ENCODE data around the gene ATG14.

Gene ATG14

GRCh38 chr14:55328317-55328716, 83.3 kb downstream of the ATG14 start:
- no peaks in the 10 kb centered on the region for H3F3A ChIP-seq (ENCODE audit: low read depth)
- H3K9me3 ChIP-seq (ENCODE audit: insufficient read depth, low read depth, low read length), result no peaks in the 10 kb centered on the region
- no peak overlapping the region for H2AFZ ChIP-seq (ENCODE audit: low read length)
- H4K20me1 ChIP-seq (ENCODE audit: insufficient read depth, low read length, poor library complexity, severe bottlenecking), result peaks cover 65% of the 10 kb centered on the region
- H3K9ac ChIP-seq (ENCODE audit: low read depth, low read length, poor library complexity, severe bottlenecking), result no peak overlapping the region
- peaks cover 91% of the 10 kb centered on the region for H3K79me2 ChIP-seq (ENCODE audit: insufficient read depth, low read length)
- H3K4me3 ChIP-seq (ENCODE audit: low read length, poor library complexity, severe bottlenecking), result no peak overlapping the region
- no peaks in the 10 kb centered on the region for H3K27me3 ChIP-seq (ENCODE audit: insufficient read depth, low read length, poor library complexity, severe bottlenecking)
- H3K9me2 ChIP-seq (replicated peaks; ENCODE audit: low read depth, low read length), result no peaks in the 10 kb centered on the region
- no peak overlapping the region for H3K4me2 ChIP-seq (ENCODE audit: low read depth, low read length, poor library complexity, severe bottlenecking)
- TF ChIP-seq CTCF (conservative IDR thresholded peaks at IDR 0.05; ENCODE audit: low read length), result no peak
- peaks cover 5% of the 10 kb centered on the region for H3K36me3 ChIP-seq (ENCODE audit: insufficient read depth, low read length)
- H3K4me1 ChIP-seq (ENCODE audit: insufficient read depth, low read length, poor library complexity, severe bottlenecking), result peaks cover 18% of the 10 kb centered on the region

GRCh38 chr14:55327179-55327578, 84.5 kb downstream of the ATG14 start:
- Histone ChIP-seq H3K79me2 (ENCODE audit: insufficient read depth, low read length) (peaks cover 88% of the 10 kb centered on the region), H3K9me3 (ENCODE audit: insufficient read depth, low read depth, low read length) (no peaks in the 10 kb centered on the region), H2AFZ (ENCODE audit: low read length) (no peak overlapping the region), H3K4me2 (ENCODE audit: low read depth, low read length, poor library complexity, severe bottlenecking) (no peak overlapping the region), H3K27me3 (ENCODE audit: insufficient read depth, low read length, poor library complexity, severe bottlenecking) (no peaks in the 10 kb centered on the region), H3K36me3 (ENCODE audit: insufficient read depth, low read length) (peaks cover 5% of the 10 kb centered on the region), H3K9ac (ENCODE audit: low read depth, low read length, poor library complexity, severe bottlenecking) (no peak overlapping the region), H3K4me1 (ENCODE audit: insufficient read depth, low read length, poor library complexity, severe bottlenecking) (peaks cover 7% of the 10 kb centered on the region), H3F3A (ENCODE audit: low read depth) (no peaks in the 10 kb centered on the region), H4K20me1 (ENCODE audit: insufficient read depth, low read length, poor library complexity, severe bottlenecking) (peaks cover 53% of the 10 kb centered on the region), H3K4me3 (ENCODE audit: low read length, poor library complexity, severe bottlenecking) (no peak overlapping the region), H3K9me2 (replicated peaks; ENCODE audit: low read depth, low read length) (no peaks in the 10 kb centered on the region)
- TF ChIP-seq EZH2phosphoT487 (IDR thresholded peaks at IDR 0.05; ENCODE audit: borderline replicate concordance), result no peak

GRCh38 chr14:55324812-55325211, 86.8 kb downstream of the ATG14 start:
- Histone ChIP-seq H2AFZ (ENCODE audit: low read length) (no peak overlapping the region), H4K20me1 (ENCODE audit: insufficient read depth, low read length, poor library complexity, severe bottlenecking) (peaks cover 39% of the 10 kb centered on the region), H3K9me3 (ENCODE audit: insufficient read depth, low read depth, low read length) (no peaks in the 10 kb centered on the region), H3K9ac (ENCODE audit: low read depth, low read length, poor library complexity, severe bottlenecking) (no peak overlapping the region), H3K4me2 (ENCODE audit: low read depth, low read length, poor library complexity, severe bottlenecking) (no peak overlapping the region), H3F3A (ENCODE audit: low read depth) (no peaks in the 10 kb centered on the region), H3K27me3 (ENCODE audit: insufficient read depth, low read length, poor library complexity, severe bottlenecking) (no peaks in the 10 kb centered on the region), H3K9me2 (replicated peaks; ENCODE audit: low read depth, low read length) (no peaks in the 10 kb centered on the region), H3K79me2 (ENCODE audit: insufficient read depth, low read length) (peaks cover 90% of the 10 kb centered on the region), H3K4me1 (ENCODE audit: insufficient read depth, low read length, poor library complexity, severe bottlenecking) (no peaks in the 10 kb centered on the region), H3K36me3 (ENCODE audit: insufficient read depth, low read length) (peaks cover 5% of the 10 kb centered on the region), H3K4me3 (ENCODE audit: low read length, poor library complexity, severe bottlenecking) (no peak overlapping the region)
- TF ChIP-seq EZH2phosphoT487 (IDR thresholded peaks at IDR 0.05; ENCODE audit: borderline replicate concordance) (no peak), CTCF (conservative IDR thresholded peaks at IDR 0.05; ENCODE audit: low read length) (no peak)

GRCh38 chr14:55323910-55324309, 87.7 kb downstream of the ATG14 start:
- no peaks in the 10 kb centered on the region for H3K9me3 ChIP-seq (ENCODE audit: insufficient read depth, low read depth, low read length)
- H2AFZ ChIP-seq (ENCODE audit: low read length), result no peak overlapping the region
- H3K4me3 ChIP-seq (ENCODE audit: low read length, poor library complexity, severe bottlenecking), result no peak overlapping the region
- TF ChIP-seq EZH2phosphoT487 (IDR thresholded peaks at IDR 0.05; ENCODE audit: borderline replicate concordance), result no peak
- TF ChIP-seq CTCF (conservative IDR thresholded peaks at IDR 0.05; ENCODE audit: low read length), result no peak
- H3F3A ChIP-seq (ENCODE audit: low read depth), result no peaks in the 10 kb centered on the region
- H3K9ac ChIP-seq (ENCODE audit: low read depth, low read length, poor library complexity, severe bottlenecking), result no peak overlapping the region
- no peaks in the 10 kb centered on the region for H3K27me3 ChIP-seq (ENCODE audit: insufficient read depth, low read length, poor library complexity, severe bottlenecking)
- peaks cover 84% of the 10 kb centered on the region for H3K79me2 ChIP-seq (ENCODE audit: insufficient read depth, low read length)
- no peaks in the 10 kb centered on the region for H3K9me2 ChIP-seq (replicated peaks; ENCODE audit: low read depth, low read length)
- H3K4me2 ChIP-seq (ENCODE audit: low read depth, low read length, poor library complexity, severe bottlenecking), result no peak overlapping the region
- no peaks in the 10 kb centered on the region for H3K4me1 ChIP-seq (ENCODE audit: insufficient read depth, low read length, poor library complexity, severe bottlenecking)
- peaks cover 37% of the 10 kb centered on the region for H4K20me1 ChIP-seq (ENCODE audit: insufficient read depth, low read length, poor library complexity, severe bottlenecking)
- H3K36me3 ChIP-seq (ENCODE audit: insufficient read depth, low read length), result peaks cover 5% of the 10 kb centered on the region
